ENCODE measurements around the gene CRYBG1.

Gene CRYBG1

DNA sequence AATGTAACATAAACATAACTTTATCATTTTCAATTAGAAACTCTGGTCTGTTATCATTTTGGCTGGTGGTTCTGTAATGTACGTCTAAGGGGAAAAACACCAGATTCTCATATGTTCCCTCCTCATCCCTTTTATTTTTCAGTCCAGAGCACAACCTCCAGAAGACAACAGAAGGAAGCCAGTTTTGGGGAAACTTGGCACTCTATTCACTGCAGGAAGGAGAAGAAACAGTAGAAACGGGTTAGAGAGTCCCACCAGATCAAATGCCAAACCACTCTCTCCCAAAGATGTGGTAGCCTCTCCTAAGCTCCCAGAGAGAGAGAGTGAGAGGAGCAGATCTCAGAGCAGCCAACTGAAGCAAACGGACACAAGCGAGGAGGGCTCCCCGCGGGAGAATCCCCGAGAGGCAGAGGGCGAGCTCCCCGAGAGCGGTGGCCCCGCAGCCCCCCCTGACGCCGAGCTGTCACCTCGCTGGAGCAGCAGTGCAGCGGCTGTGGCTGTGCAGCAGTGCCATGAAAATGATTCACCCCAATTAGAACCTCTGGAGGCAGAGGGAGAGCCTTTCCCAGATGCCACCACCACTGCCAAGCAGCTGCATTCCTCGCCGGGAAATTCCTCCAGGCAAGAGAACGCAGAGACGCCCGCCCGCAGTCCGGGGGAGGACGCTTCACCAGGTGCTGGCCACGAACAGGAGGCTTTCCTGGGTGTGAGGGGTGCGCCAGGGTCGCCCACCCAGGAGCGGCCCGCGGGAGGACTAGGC, 151.0 kb downstream of the CRYBG1 start:
- Histone ChIP-seq H3K9me2 (replicated peaks; ENCODE audit: low read depth, low read length) (no peaks in the 10 kb centered on the region), H3K9me3 (ENCODE audit: insufficient read depth, low read depth, low read length) (no peaks in the 10 kb centered on the region), H2AFZ (ENCODE audit: low read length) (peak overlapping the region; percentile 94), H3F3A (ENCODE audit: low read depth) (peaks cover 9% of the 10 kb centered on the region), H3K9ac (ENCODE audit: low read depth, low read length, poor library complexity, severe bottlenecking) (peak overlapping the region; percentile 93), H3K4me3 (ENCODE audit: low read length, poor library complexity, severe bottlenecking) (peak overlapping the region; percentile 82), H3K36me3 (ENCODE audit: insufficient read depth, low read length) (no peaks in the 10 kb centered on the region), H3K4me1 (ENCODE audit: insufficient read depth, low read length, poor library complexity, severe bottlenecking) (peaks cover 53% of the 10 kb centered on the region), H4K20me1 (ENCODE audit: insufficient read depth, low read length, poor library complexity, severe bottlenecking) (peaks cover 8% of the 10 kb centered on the region), H3K4me2 (ENCODE audit: low read depth, low read length, poor library complexity, severe bottlenecking) (peak overlapping the region; percentile 98), H3K27me3 (ENCODE audit: insufficient read depth, low read length, poor library complexity, severe bottlenecking) (no peaks in the 10 kb centered on the region), H3K79me2 (ENCODE audit: insufficient read depth, low read length) (peaks cover 22% of the 10 kb centered on the region)
- no peak for TF ChIP-seq EZH2phosphoT487 (IDR thresholded peaks at IDR 0.05; ENCODE audit: borderline replicate concordance)
- TF ChIP-seq, protein P1, sequence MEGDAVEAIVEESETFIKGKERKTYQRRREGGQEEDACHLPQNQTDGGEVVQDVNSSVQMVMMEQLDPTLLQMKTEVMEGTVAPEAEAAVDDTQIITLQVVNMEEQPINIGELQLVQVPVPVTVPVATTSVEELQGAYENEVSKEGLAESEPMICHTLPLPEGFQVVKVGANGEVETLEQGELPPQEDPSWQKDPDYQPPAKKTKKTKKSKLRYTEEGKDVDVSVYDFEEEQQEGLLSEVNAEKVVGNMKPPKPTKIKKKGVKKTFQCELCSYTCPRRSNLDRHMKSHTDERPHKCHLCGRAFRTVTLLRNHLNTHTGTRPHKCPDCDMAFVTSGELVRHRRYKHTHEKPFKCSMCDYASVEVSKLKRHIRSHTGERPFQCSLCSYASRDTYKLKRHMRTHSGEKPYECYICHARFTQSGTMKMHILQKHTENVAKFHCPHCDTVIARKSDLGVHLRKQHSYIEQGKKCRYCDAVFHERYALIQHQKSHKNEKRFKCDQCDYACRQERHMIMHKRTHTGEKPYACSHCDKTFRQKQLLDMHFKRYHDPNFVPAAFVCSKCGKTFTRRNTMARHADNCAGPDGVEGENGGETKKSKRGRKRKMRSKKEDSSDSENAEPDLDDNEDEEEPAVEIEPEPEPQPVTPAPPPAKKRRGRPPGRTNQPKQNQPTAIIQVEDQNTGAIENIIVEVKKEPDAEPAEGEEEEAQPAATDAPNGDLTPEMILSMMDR (conservative IDR thresholded peaks at IDR 0.05; ENCODE audit: low read length) = no peak

DNA sequence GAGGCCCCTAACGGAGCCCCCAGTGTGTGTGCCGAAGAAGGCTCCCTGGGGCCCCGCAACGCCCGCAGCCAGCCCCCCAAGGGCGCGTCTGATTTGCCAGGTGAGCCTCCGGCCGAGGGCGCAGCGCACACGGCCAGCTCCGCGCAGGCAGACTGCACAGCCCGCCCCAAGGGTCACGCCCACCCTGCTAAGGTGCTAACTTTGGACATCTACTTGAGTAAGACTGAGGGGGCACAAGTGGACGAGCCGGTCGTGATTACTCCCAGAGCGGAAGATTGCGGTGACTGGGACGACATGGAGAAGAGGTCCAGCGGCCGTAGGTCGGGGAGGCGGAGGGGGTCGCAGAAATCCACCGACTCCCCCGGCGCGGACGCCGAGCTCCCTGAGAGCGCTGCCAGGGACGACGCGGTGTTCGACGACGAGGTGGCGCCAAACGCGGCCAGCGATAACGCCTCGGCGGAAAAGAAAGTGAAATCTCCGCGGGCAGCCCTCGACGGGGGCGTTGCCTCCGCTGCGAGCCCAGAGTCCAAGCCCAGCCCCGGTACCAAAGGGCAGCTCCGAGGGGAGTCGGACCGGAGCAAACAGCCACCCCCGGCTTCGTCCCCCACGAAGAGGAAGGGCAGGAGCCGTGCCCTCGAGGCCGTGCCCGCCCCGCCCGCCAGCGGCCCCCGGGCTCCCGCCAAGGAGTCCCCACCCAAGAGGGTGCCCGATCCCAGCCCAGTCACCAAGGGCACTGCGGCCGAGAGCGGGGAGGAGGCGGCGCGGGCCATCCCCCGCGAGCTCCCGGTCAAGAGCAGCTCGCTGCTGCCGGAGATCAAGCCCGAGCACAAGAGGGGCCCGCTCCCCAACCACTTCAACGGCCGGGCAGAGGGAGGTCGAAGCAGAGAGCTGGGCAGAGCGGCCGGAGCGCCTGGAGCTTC, 151.8 kb downstream of the CRYBG1 start:
- Histone ChIP-seq H3K36me3 (ENCODE audit: insufficient read depth, low read length) (no peaks in the 10 kb centered on the region), H3K9ac (ENCODE audit: low read depth, low read length, poor library complexity, severe bottlenecking) (peak overlapping the region; percentile 93), H3K4me2 (ENCODE audit: low read depth, low read length, poor library complexity, severe bottlenecking) (peak overlapping the region; percentile 98), H3K27me3 (ENCODE audit: insufficient read depth, low read length, poor library complexity, severe bottlenecking) (no peaks in the 10 kb centered on the region), H4K20me1 (ENCODE audit: insufficient read depth, low read length, poor library complexity, severe bottlenecking) (peaks cover 11% of the 10 kb centered on the region), H2AFZ (ENCODE audit: low read length) (peak overlapping the region; percentile 94), H3F3A (ENCODE audit: low read depth) (peaks cover 9% of the 10 kb centered on the region), H3K4me1 (ENCODE audit: insufficient read depth, low read length, poor library complexity, severe bottlenecking) (peaks cover 55% of the 10 kb centered on the region), H3K9me2 (replicated peaks; ENCODE audit: low read depth, low read length) (no peaks in the 10 kb centered on the region), H3K4me3 (ENCODE audit: low read length, poor library complexity, severe bottlenecking) (peak overlapping the region; percentile 82), H3K79me2 (ENCODE audit: insufficient read depth, low read length) (peaks cover 26% of the 10 kb centered on the region), H3K9me3 (ENCODE audit: insufficient read depth, low read depth, low read length) (no peaks in the 10 kb centered on the region)
- TF ChIP-seq, protein P1 (conservative IDR thresholded peaks at IDR 0.05; ENCODE audit: low read length) = peak; percentile 37; the same call in 1 of the 2 replicates
- no peak for TF ChIP-seq EZH2phosphoT487 (IDR thresholded peaks at IDR 0.05; ENCODE audit: borderline replicate concordance)

DNA sequence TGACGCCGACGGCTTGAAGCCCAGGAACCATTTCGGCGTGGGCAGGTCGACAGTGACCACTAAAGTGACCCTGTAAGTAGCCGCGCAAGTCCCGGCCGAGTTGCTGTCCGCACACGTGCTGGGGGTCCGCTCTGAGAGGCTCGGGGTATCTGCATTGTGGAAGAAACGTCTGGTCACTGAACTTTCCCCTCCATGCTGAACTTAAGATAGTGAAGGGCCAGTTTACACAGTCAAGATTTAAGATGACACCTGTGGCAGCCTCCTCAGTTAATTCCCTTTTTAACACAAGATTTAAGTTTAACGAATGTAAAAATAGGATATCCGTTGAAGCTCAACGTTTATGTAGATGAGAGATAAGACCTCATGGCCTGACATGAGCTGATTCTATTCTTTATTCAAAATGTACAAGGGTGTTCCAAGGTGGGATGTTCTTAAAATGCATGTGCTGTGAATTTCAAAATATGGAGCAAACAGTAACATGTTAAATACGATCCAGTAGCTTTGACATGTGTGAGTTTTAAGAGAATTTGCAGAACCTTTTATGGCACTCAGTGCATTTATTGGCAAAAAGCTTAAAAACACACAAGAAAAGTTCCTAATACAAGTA, 152.6 kb downstream of the CRYBG1 start:
- H3K9ac ChIP-seq (ENCODE audit: low read depth, low read length, poor library complexity, severe bottlenecking) = peak overlapping the region; percentile 93
- H2AFZ ChIP-seq (ENCODE audit: low read length) = peak overlapping the region; percentile 94
- H3K79me2 ChIP-seq (ENCODE audit: insufficient read depth, low read length) = peaks cover 32% of the 10 kb centered on the region
- no peaks in the 10 kb centered on the region for H3K9me2 ChIP-seq (replicated peaks; ENCODE audit: low read depth, low read length)
- peaks cover 9% of the 10 kb centered on the region for H3F3A ChIP-seq (ENCODE audit: low read depth)
- no peaks in the 10 kb centered on the region for H3K9me3 ChIP-seq (ENCODE audit: insufficient read depth, low read depth, low read length)
- peaks cover 11% of the 10 kb centered on the region for H4K20me1 ChIP-seq (ENCODE audit: insufficient read depth, low read length, poor library complexity, severe bottlenecking)
- no peaks in the 10 kb centered on the region for H3K27me3 ChIP-seq (ENCODE audit: insufficient read depth, low read length, poor library complexity, severe bottlenecking)
- H3K4me3 ChIP-seq (ENCODE audit: low read length, poor library complexity, severe bottlenecking) = peak overlapping the region; percentile 82
- no peaks in the 10 kb centered on the region for H3K36me3 ChIP-seq (ENCODE audit: insufficient read depth, low read length)
- TF ChIP-seq, protein P1 (conservative IDR thresholded peaks at IDR 0.05; ENCODE audit: low read length) = no peak
- TF ChIP-seq EZH2phosphoT487 (IDR thresholded peaks at IDR 0.05; ENCODE audit: borderline replicate concordance) = no peak
- peaks cover 60% of the 10 kb centered on the region for H3K4me1 ChIP-seq (ENCODE audit: insufficient read depth, low read length, poor library complexity, severe bottlenecking)
- peak overlapping the region; percentile 98 for H3K4me2 ChIP-seq (ENCODE audit: low read depth, low read length, poor library complexity, severe bottlenecking)

Data from Loucy (cell line).